ENCODE results near the gene SMAD2. TPM values are rescaled to one million over a fixed set of nuclear protein-coding genes. Genes with fewer than 3 reads are reported as not detected.

Gene SMAD2
- total and polyA plus RNA-seq, 9 of the 15 experiments (the other 6 are each of a cell fraction or from before 2014, with no cell fraction given): 9.2 to 49.6 (median 33.7) TPM

GRCh38 chr18:47790036-47790435, 140.4 kb downstream of the SMAD2 start (continued):
- TF ChIP-seq CREB1 (IDR thresholded peaks at IDR 0.05) (no peak), CREB1 (CRISPR knock-in tag; IDR thresholded peaks at IDR 0.05) (no peak), ZNF212 (CRISPR knock-in tag; IDR thresholded peaks at IDR 0.05) (no peak), ETV5 (CRISPR knock-in tag; IDR thresholded peaks at IDR 0.05; ENCODE audit: low read depth) (no peak), HIVEP1 (CRISPR knock-in tag; IDR thresholded peaks at IDR 0.05) (no peak)
- TF ChIP-seq, protein P1, sequence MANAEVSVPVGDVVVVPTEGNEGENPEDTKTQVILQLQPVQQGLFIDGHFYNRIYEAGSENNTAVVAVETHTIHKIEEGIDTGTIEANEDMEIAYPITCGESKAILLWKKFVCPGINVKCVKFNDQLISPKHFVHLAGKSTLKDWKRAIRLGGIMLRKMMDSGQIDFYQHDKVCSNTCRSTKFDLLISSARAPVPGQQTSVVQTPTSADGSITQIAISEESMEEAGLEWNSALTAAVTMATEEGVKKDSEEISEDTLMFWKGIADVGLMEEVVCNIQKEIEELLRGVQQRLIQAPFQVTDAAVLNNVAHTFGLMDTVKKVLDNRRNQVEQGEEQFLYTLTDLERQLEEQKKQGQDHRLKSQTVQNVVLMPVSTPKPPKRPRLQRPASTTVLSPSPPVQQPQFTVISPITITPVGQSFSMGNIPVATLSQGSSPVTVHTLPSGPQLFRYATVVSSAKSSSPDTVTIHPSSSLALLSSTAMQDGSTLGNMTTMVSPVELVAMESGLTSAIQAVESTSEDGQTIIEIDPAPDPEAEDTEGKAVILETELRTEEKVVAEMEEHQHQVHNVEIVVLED (CRISPR knock-in tag; IDR thresholded peaks at IDR 0.05): no peak
- TF ChIP-seq, protein P2, sequence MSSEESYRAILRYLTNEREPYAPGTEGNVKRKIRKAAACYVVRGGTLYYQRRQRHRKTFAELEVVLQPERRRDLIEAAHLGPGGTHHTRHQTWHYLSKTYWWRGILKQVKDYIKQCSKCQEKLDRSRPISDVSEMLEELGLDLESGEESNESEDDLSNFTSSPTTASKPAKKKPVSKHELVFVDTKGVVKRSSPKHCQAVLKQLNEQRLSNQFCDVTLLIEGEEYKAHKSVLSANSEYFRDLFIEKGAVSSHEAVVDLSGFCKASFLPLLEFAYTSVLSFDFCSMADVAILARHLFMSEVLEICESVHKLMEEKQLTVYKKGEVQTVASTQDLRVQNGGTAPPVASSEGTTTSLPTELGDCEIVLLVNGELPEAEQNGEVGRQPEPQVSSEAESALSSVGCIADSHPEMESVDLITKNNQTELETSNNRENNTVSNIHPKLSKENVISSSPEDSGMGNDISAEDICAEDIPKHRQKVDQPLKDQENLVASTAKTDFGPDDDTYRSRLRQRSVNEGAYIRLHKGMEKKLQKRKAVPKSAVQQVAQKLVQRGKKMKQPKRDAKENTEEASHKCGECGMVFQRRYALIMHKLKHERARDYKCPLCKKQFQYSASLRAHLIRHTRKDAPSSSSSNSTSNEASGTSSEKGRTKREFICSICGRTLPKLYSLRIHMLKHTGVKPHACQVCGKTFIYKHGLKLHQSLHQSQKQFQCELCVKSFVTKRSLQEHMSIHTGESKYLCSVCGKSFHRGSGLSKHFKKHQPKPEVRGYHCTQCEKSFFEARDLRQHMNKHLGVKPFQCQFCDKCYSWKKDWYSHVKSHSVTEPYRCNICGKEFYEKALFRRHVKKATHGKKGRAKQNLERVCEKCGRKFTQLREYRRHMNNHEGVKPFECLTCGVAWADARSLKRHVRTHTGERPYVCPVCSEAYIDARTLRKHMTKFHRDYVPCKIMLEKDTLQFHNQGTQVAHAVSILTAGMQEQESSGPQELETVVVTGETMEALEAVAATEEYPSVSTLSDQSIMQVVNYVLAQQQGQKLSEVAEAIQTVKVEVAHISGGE (CRISPR knock-in tag; IDR thresholded peaks at IDR 0.05): no peak
